Heart right ventricle (tissue), 16 donors: Measurements from ENCODE around the gene MKKS. TPM values are rescaled to one million over a fixed set of nuclear protein-coding genes. Genes with fewer than 3 reads are reported as not detected.

Experiments
- ATAC-seq, 8 donors: fragments of 200-7000 bp; cut with Tn5 transposase; one replicate each; pipeline ENCODE4 v1.9.1; 2020; ENCODE audit warnings: mild to moderate bottlenecking in 8 of 8, moderate library complexity in 8 of 8, moderate number of reproducible peaks in 1 of 8
- DNase-seq, 2 donors: peaks; one replicate each; pipeline ENCODE4 v3.0.0-alpha.2; 2020
- H3K27ac ChIP-seq, 10 donors: fragments of 200-600 bp; sonication (generic) in 2 of 10; one replicate each; pipeline versions ENCODE4 v1.5.0 to v1.8.0; 2020 to 2022; ENCODE audit warnings: mild to moderate bottlenecking in 3 of 10
- H3K27me3 ChIP-seq, 7 donors: fragments of 200-600 bp; one replicate each; pipeline ENCODE4 v1.8.0; 2021 to 2022; ENCODE audit warnings: mild to moderate bottlenecking in 2 of 7
- H3K36me3 ChIP-seq, 9 donors: fragments of 200-600 bp; sonication (generic) in 1 of 9; one replicate each; pipeline versions ENCODE4 v1.5.0 to v1.8.0; 2020 to 2022; ENCODE audit warnings: mild to moderate bottlenecking in 2 of 9
- H3K4me1 ChIP-seq, 9 donors: fragments of 200-600 bp; sonication (generic) in 1 of 9; one replicate each; pipeline versions ENCODE4 v1.5.0 to v1.8.0; 2020 to 2022; ENCODE audit warnings: mild to moderate bottlenecking in 4 of 9
- H3K4me3 ChIP-seq, 10 donors: fragments of 200-600 bp; sonication (generic) in 2 of 10; one replicate each; pipeline versions ENCODE4 v1.5.0 to v1.8.0; 2020 to 2022; ENCODE audit warnings: mild to moderate bottlenecking in 7 of 10, moderate library complexity in 2 of 10
- H3K9me3 ChIP-seq, 11 donors: fragments of 200-600 bp in 10 of 11; sonication (generic) in 2 of 11; one replicate each; pipeline versions ENCODE4 v1.5.0 to v1.8.0; 2013 to 2022; ENCODE audit warnings: mild to moderate bottlenecking in 2 of 11, control low read depth in 1 of 11, moderate library complexity in 1 of 11
- WGBS, 2 donors: extraction: QIAGEN DNeasy Blood & Tissue Kit; methylation state at CpG; one replicate each; pipeline ENCODE4 v1.1.7; 2013; ENCODE audit warnings: inconsistent platforms in 1 of 2; 5-methylcytosine and 5-hydroxymethylcytosine counted together
- intact Hi-C, 10 donors: fragments of 100-400 bp; cut with DNase I; formaldehyde crosslinking; loops; one replicate each; pipeline versions ENCODE4 v1.11.1 to v1.14.2; 2022
- polyA plus RNA-seq, 2 donors: library from polyadenylated mRNA; stranded (reverse); fragments of 200-250 nt; gene quantifications; one replicate each; pipeline ENCODE4 v1.2.3, GENCODE V29; 2013
- total RNA-seq, 10 donors: library from RNA; stranded (reverse); fragmentation: NEBNext Ultra II Directional in 3 of 10; extraction: Animal tissue kit (Norgen Biotek cat#: 25700) in 3 of 10; gene quantifications; one replicate each; pipeline versions ENCODE4 v1.2.1 to v1.2.4, GENCODE V29; 2021 to 2023
- TF ChIP-seq, protein P1 (sequence below), 9 donors: fragments of 200-600 bp; sonication (generic) in 2 of 9; IDR thresholded peaks; one replicate each; pipeline versions ENCODE4 v1.5.0 to v1.8.0; 2021 to 2022; ENCODE audit warnings: antibody characterized with exemption in 9 of 9, mild to moderate bottlenecking in 5 of 9, moderate library complexity in 1 of 9
- donor health status: Arrhythmogenic right ventricular cardiomyopathy.
- donor health status: ischemic (EF 13 %, LVEDD 7.1; RV severe dilation, severe dysfunction).
- donor health status: healthy with polysubstance abuse.
- donor health status: DM: no; HTN: yes; CAD: no.
- donor health status: DM: no; HTN: no; CAD: no.
- donor health status: ischemic (EF 25% LVEDD 6.9; RV normal size, moderate dysfunction).
- donor health status: ischemic (EF 25% LVEDD 5.7; RV mildly dilated, moderate dysfunction).
- donor health status: healthy.
- donor health status: DM: yes; HTN: yes; CAD: no.
- donor health status: Ischemic cardiomyopathy.
- donor health status: ischemic (EF 35%, LVEDD 5.7; RV mildly dilated, moderate dysfunction).
- donor health status: nonischemic (EF 11% LVEDD 7.7; RV severe dilation, severe dysfunction).
- donor health status: DM: yes; HTN: yes; CAD: no.
- donor health status: PGD.
- donor health status: ischemic (EF 29% LVEDD 5.4; RV normal size, mild dysfunction).
- donor health status: nonischemic (EF 23%, LVEDD 6.1; RV moderate dilation, normal function).

The MKKS gene
- total and polyA plus RNA-seq, 12 donors, result 13.6 to 30.7 (median 19.4) TPM

DNA sequence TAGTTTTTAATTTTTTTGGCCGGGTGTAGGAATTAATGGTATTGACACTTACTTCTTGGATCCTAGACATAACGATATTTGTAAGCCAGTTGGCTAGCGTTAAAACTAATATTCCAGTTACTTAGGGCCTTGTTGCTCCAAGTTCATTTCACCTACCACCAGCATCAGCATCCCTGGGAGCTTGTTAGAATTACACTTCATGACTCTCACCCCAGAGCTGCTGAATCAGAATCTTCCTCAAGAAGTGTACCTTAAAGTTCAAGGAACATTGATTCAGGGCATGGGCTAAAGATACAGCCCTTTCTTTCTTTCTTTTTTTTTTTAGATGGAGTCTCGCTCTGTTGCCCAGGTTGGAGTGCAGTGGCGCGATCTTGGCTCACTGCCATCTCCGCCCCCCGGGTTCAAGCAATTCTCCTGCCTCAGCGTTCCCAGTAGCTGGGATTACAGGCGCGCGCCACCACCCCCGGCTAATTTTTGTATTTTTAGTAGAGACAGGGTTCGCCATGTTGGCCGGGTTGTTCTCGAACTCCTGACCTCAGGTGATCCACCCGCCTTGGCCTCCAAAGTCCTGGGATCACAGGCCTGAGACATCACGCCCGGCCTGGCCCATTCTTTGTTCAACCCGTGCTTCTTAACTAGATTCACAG, 2.2 kb upstream of the MKKS start:
- Histone ChIP-seq H3K27ac (peak overlapping the region in 1 of 10 donors; percentile 95), H3K27me3 (no peaks in the 10 kb centered on the region), H3K4me1 (peaks cover 6 to 31% (median 27%) of the 10 kb centered on the region in 9 donors), H3K36me3 (no peaks in the 10 kb centered on the region), H3K9me3 (no peaks in the 10 kb centered on the region), H3K4me3 (peak overlapping the region in 1 of 10 donors; percentile 69)
- intact Hi-C loops, result loop anchor here in 2 of 10 donors (5.0 to 10.0 kb wide), 2 partner anchors 236 to 1459 kb away; partner anchors contain the start of gene JAG1 (in 1 of the 2)
- 96 to 98% methylated on average over 20 of the region's 20 CpGs for WGBS, 2 donors
- peak in 1 of 2 donors; percentile 14 for DNase-seq
- TF ChIP-seq, protein P1, sequence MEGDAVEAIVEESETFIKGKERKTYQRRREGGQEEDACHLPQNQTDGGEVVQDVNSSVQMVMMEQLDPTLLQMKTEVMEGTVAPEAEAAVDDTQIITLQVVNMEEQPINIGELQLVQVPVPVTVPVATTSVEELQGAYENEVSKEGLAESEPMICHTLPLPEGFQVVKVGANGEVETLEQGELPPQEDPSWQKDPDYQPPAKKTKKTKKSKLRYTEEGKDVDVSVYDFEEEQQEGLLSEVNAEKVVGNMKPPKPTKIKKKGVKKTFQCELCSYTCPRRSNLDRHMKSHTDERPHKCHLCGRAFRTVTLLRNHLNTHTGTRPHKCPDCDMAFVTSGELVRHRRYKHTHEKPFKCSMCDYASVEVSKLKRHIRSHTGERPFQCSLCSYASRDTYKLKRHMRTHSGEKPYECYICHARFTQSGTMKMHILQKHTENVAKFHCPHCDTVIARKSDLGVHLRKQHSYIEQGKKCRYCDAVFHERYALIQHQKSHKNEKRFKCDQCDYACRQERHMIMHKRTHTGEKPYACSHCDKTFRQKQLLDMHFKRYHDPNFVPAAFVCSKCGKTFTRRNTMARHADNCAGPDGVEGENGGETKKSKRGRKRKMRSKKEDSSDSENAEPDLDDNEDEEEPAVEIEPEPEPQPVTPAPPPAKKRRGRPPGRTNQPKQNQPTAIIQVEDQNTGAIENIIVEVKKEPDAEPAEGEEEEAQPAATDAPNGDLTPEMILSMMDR (IDR thresholded peaks at IDR 0.05), result no peak
- no peak for ATAC-seq

DNA sequence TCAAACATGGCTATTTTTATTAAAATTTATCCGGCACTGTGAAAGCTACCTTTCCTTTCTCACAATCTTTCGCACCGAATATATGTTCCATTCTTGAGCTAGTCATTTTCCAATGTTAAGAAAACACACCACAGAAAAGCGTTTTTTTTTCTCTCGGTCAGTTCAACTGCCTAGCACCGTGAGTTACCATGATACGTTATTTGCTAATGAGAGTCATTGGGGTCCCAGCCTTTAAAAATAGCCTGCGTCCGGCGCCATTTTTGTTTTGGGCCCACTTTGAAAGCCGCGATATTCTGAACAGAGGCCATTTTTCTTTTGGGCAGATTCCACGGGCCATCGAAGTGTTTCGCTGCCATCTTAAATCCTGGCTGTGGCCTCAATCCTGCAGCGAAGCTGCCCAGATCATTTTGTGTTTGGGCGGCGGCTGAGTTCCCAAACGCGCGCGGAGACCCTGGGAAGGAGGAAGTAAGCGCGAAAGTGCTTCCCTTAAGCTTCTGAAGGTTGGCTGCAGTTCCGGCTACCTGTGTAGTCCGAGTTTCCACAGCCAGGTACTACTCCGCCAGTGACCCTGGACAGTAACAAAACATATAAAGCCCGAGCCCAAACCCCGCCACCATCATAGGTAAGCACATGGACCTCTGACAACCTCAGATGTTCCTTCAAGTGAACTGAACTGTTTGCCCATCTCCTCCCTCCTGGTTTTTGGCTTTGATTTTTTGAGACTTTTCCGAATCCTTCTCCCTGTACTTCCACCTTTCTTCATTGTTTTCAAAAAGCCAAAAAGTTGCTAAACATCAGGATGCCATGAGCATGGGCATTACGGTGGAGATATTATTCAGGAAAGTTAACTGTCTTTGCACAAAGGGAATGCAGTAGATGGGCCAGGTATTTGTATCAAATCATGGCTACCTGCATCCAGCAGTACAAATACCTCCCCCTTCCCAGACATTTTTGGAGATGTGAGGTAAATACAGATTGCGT, 1.1 kb upstream of the MKKS start, which contains the start of gene SLX4IP:
TSS of gene SLX4IP (plus strand) at position 474 of the 981 bp plus-strand sequence. CDS start 22,900 bp downstream, outside the sequence.
- TF ChIP-seq, protein P1 (IDR thresholded peaks at IDR 0.05), result no peak
- Histone ChIP-seq H3K36me3 (no peaks in the 10 kb centered on the region), H3K9me3 (no peaks in the 10 kb centered on the region), H3K27me3 (no peaks in the 10 kb centered on the region), H3K27ac (peak within 1 kb of the TSS; percentile 54 to 97 (median 94)), H3K4me3 (peak within 1 kb of the TSS; percentile 51 to 94 (median 86)), H3K4me1 (peaks cover 6 to 41% (median 37%) of the 10 kb centered on the region in 9 donors)
- intact Hi-C loops, result loop anchor here in 3 of 10 donors (5.0 to 10.0 kb wide), 3 partner anchors 78 to 1460 kb away; partner anchors contain the start of gene JAG1 (in 1 of the 3)
- WGBS, 2 donors, result 2% methylated on average over 32 of the region's 32 CpGs
- DNase-seq, result peak; percentile 85 to 97
- peak; percentile 81 to 92 (median 88) for ATAC-seq

DNA sequence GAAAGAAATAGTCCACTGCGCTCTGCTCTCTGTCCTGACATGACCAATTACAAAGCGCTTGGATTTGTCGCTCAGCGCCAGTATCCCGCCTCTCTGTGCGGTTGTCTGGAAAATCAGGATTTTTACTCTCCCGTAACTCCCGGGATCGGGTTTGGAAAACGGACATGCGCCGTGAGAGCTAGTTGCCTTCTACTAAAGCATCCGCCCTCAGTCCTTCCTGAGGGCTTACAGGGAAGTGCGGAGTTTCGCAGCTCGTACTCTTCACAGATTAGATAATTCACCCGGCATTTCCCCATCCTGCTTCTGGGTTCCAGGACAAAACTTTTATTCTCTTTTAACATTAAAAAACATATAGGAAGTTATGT, 427 bp upstream of the MKKS start:
- H3K27me3 ChIP-seq, result no peaks in the 10 kb centered on the region
- H3K9me3 ChIP-seq, result no peaks in the 10 kb centered on the region
- peak overlapping the region; percentile 51 to 94 (median 86) for H3K4me3 ChIP-seq
- 0% methylated on average over 17 of the region's 17 CpGs for WGBS, 2 donors
- H3K4me1 ChIP-seq, result peaks cover 6 to 48% (median 43%) of the 10 kb centered on the region in 9 donors
- intact Hi-C loops, result loop anchor here in 2 of 10 donors (5.0 to 10.0 kb wide), 2 partner anchors 77 to 1460 kb away; no protein-coding TSS in a partner anchor
- H3K27ac ChIP-seq, result peak overlapping the region; percentile 54 to 97 (median 94)
- TF ChIP-seq, protein P1 (IDR thresholded peaks at IDR 0.05), result no peak
- peak; percentile 87 to 97 (median 93) for ATAC-seq
- no peaks in the 10 kb centered on the region for H3K36me3 ChIP-seq
- DNase-seq, result peak; percentile 85 to 96
